Stimulated activated CD4-positive, alpha-beta T cell treated with anti-CD3 and anti-CD28 coated beads, Interleukin-12 subunit alpha, Interleukin-12 subunit beta, amount 100 ng/mL, for 48 hours (primary cell): ENCODE measurements around the gene COL23A1.

Experiments used
- DNase-seq, 3 donors: peaks; one replicate each; pipeline ENCODE4 v3.0.0-alpha.2; 2020; ENCODE audit warnings: low read depth in 2 of 3, low spot score in 1 of 3

COL23A1 gene

GRCh38 chr5:178403956-178404600, 186.1 kb downstream of the COL23A1 start:
- DNase-seq = no peak

- DNase-seq = no peak
Observed at GRCh38 chr5:178403351-178403750, 186.8 kb downstream of the COL23A1 start.

DNA sequence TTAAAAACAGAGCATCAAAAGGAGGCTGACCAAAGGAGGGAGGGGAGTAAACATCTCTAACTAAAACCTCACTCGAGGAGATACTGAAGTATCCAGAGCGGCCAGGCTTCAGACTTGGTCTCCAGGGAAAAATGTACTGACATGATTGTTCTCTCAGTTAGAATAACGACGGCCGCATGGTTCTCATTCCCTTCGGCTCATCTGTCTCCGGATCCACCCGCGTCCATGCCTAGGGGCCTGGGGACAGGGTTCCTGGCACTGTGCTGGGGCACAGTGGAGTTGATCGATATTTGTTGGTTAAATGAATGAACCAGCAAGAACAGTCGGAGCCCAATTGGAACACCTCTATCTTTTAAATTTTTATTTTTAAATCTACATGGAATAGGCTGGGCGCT, 190.5 kb downstream of the COL23A1 start:
- no peak for DNase-seq

DNA sequence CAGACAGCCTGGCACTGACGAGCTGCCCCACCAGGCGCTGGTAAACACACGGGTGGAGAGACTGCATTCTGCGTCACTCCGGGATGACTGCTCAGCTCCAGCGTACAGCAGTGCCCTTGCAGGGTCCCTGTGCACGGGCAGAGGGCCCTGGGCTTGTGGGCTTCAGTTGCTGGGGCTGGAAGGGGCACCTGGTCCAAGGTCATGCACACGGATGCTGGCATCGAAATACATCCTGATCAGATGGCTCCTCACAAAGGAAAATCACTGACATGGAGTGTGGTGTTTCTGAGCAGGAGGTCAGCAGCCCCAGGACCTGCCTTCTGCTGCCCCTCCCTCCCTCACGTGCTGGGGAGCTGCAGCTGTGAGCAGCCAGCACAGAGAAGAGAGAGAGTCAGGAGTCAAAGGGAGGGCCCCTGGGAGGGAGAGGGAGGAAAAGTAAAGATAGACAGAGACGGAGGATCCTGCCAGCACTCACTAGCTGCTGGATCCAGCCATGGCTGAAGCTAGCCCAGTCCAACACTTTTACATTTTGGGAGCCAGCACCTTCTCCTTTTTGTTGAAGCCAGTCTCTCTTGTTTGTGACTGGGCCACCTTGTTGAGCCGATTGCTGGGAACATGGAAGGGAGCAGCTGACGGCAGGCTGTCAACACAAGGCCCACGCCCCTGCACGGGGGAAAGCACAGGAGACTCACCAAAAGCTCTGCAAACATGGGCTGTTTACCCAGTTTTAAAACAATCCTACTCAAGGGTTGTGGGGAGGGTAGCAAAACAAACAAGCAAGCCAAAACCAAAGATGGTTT, 191.1 kb downstream of the COL23A1 start:
- no peak for DNase-seq

- DNase-seq = no peak
Observed at GRCh38 chr5:178396796-178397720, 193.1 kb downstream of the COL23A1 start.

DNA sequence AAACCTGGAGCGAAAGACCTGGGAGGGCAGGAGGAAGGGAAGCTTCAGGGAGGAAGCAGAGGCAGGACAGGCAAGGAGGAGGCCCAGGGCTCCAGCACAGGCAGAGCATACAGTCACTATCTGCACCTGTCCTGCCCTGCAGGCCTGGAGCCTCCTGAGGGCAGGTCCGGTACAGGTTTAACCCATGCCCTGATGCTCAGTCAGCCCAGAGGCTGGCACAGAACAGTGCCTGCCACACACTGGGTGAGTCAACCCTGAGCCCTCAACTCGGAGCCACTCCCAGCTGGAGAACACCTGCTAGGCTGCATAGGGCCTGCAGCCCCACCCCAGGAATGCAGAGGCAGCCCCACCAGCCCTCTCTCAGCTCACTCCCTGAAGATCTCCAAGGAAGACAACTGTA, 196.1 kb downstream of the COL23A1 start:
- no peak for DNase-seq

DNA sequence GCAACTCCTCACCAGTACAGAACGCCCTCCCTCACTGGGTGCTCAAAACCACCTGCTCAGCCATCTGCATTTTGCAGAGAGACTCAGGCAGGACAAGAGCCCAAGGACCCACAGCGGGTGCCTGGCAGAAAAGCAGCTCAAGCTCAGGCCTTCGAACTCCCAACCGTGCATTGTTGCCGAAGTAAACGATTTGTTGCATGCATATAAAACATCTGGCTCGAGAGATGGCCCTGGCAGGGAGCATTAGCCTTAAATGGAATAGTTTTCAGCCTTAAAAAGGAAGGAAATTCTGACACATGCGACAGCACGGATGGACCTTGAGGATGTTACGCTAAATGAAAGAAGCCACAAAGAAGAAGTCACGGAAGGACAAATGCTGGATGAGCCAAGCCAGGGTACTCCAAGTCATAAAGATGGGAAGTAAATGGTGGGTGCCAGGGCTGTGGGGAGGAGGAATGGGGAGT, 197.2 kb downstream of the COL23A1 start:
- no peak for DNase-seq

- DNase-seq = no peak
Observed at GRCh38 chr5:178392386-178392785, 197.8 kb downstream of the COL23A1 start.

DNA sequence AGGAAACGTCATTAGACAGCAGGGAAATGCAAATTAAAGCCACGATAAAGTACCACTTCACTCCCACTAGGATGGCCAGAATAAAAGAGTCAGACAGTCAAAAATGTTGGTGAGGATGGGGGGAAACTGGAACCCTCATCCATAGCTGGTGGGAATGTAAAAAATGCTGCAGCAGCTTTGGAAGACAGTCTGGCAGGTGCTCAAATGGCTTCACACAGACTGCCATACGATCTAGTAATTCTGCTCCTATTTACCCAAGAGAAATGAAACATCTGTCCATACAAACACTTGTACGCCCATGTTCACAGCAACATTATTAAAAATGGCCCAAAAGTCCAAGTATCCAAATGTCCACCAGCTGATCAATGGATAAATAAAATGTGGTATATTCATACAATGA, 198.7 kb downstream of the COL23A1 start:
- DNase-seq = no peak

GRCh38 chr5:178389796-178390195, 200.4 kb downstream of the COL23A1 start:
- DNase-seq = no peak

GRCh38 chr5:178389026-178389729, 201.0 kb downstream of the COL23A1 start:
- DNase-seq = no peak

GRCh38 chr5:178388386-178389025, 201.7 kb downstream of the COL23A1 start:
- no peak for DNase-seq

- no peak for DNase-seq
Observed at GRCh38 chr5:178387856-178388190, 202.4 kb downstream of the COL23A1 start.

DNA sequence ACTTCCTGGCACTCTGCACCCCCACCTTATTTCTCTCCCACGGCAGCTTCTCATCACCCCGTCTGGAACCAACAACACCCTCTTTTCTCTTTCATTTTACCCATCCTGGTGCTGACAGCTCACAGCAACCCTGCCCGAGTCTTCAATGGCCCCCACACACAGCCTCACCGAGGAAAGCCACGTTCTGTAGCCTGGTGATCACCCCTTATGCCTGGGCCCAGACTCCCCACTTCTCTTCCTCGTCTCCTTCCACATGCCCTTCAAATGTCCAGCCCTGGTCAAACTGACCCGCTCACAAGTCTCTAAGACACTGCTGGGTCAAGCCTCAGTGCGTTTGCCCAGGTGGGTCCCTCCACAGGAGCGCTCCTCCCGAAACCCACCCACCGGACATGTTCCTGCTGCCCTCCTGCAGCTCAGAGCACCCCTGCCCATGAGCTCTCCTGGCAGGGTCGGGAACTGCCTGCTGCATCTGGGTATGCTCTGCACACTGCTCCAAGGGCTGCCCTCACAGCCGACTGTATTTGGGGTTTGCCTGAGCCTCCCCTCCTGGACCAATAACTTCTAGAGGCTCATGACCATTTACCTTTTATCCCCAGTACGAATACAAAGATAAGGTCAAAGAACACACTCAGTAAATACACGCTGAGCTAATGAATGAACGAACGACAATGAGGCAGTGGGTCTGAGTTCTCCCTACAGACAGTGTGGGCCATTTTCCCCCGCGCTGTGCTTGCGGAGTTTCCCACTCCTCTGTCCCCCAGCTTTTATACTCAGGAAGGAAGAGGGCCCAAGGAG, 202.9 kb downstream of the COL23A1 start:
- DNase-seq = no peak

DNA sequence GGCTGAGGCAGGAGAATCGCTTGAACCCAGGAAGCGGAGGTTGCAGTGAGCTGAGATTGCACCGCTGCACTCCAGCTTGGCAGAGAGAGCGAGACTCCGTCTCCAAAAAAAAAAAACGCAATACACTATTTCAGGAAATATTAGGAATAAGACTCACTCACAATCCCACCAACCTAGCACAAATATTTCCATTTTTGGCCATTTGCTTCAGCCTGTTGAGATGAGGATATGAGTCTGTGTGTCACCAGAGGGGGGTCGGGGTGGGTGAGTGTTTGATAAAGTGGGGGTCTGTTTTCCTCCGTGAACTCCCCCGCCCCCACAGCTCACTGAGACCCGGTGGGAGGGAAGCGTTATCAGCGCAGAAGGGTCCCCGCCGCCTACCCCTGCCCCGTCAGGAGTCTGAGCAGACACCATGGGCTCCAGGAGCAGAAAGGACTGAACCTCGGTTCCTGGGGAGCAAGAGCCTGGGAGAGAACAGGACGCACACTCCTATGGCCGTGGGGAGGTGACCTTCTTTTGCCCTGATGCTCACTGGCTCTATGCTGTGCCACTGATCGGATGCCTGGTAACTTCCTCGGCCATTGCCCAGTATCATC, 203.8 kb downstream of the COL23A1 start:
- no peak for DNase-seq

- no peak for DNase-seq
Observed at GRCh38 chr5:178385496-178385890, 204.7 kb downstream of the COL23A1 start.

DNA sequence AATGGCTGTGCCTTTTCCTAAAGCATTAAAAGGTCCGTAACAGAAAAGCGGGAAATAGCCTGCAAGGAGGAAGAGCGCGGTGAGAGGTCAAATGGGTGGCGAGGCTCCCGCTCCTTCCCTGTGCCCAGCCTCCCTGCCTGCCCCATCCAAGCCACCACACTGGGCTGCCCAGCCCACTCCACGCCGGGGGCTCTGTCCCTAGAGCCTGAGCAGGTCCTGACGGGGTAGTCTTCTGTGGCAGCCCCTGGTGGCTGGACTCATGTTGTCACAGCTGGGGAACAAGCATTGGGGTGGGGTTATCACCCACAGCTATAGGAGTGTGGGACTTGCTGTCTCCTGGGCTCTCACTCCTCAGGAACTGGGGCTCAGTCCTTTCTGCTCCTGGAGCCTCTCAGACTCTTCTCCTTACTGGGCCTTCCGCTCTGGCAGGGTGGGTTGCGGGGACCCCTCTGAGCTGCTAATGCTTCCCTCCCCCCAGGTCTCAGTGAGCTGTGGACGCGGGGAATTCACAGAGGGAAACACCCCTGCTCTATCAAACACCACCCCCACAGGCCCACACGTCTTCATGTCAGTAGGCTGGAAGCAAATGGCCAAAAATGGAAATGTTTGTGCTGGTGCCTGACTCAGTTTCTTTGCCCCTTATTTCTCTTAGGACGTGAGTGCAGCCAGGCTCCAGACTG, 205.2 kb downstream of the COL23A1 start:
- DNase-seq = no peak

DNA sequence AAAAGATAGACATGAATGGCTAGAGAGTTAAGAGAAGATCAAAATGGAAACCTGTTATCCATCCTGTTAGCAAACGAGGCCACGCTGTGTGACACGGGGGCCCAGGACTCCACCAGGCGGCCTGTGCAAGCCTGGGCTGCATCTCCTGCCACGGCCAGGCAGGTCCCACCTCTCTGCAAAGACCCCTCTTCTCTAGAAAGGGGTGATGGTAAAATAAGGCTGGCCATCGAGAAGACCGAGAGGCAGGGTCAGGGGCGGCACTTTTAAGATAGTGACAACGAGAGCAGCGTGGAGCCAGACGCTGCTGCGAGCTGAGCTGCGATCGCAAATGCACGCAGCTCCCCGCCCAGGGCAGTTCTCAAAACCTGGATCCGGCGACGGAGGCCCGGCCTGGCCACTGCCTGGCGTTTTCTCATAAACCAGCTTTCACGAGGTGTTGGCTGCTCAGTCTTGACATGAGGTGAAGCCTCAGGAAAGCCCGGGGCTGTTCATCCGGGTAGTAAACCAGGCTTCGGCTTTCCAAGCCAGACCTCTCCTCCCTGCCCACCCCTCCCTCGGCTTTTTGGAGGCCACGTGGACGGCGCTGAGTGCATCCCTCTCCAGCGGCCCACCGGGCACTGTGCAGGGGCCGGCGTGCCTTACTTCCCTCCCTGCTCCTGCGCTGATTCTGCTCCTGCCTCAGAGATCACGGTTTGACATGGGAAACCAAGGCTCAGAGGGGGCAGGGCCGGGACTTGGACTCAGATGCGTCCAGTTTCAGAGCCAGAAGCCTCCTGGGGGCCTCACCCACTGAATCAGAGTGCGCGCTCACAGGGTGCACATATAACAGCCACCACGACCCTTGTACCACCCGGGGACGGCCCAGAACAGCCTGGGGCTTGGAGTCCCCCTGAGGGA, 206.0 kb downstream of the COL23A1 start:
- DNase-seq = no peak
